Measurements from ENCODE around the gene SPATA6L. TPM values are rescaled to one million over a fixed set of nuclear protein-coding genes. Genes with fewer than 3 reads are reported as not detected.

SPATA6L gene
- polyA plus RNA-seq, 1 of the 3 experiments (the other 2 are of a cell fraction), result 0.44 TPM

DNA sequence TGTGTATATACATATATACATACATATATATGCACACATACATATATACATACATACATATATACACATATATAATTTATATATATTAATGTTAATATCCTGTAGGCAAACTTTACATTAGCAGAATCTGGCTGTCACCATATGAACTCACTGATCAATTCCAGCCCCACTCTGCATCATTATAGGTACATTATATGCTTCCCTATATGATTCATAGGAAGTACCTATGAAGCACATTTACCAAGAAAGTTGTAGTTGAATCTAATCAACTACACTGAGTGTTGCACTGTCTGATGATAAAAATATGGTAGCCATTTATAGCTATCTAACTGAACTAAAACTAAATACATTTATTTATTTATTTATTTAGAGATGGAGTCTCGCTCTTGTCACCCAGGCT, 5.5 kb upstream of the SPATA6L start (continued):
- TF ChIP-seq SIN3A (IDR thresholded peaks at IDR 0.05; ENCODE audit: borderline replicate concordance, low read depth, low read length), result no peak
- no peak for TF ChIP-seq TAF1 (IDR thresholded peaks at IDR 0.05; ENCODE audit: borderline replicate concordance, low read depth, low read length)
- TF ChIP-seq, protein P1, sequence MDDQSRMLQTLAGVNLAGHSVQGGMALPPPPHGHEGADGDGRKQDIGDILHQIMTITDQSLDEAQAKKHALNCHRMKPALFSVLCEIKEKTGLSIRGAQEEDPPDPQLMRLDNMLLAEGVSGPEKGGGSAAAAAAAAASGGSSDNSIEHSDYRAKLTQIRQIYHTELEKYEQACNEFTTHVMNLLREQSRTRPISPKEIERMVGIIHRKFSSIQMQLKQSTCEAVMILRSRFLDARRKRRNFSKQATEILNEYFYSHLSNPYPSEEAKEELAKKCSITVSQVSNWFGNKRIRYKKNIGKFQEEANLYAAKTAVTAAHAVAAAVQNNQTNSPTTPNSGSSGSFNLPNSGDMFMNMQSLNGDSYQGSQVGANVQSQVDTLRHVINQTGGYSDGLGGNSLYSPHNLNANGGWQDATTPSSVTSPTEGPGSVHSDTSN (IDR thresholded peaks at IDR 0.05), result no peak
- TF ChIP-seq EZH2phosphoT487 (IDR thresholded peaks at IDR 0.05; ENCODE audit: borderline replicate concordance, low read depth), result no peak
- TF ChIP-seq GATA2 (CRISPR knock-in tag; IDR thresholded peaks at IDR 0.05), result no peak

DNA sequence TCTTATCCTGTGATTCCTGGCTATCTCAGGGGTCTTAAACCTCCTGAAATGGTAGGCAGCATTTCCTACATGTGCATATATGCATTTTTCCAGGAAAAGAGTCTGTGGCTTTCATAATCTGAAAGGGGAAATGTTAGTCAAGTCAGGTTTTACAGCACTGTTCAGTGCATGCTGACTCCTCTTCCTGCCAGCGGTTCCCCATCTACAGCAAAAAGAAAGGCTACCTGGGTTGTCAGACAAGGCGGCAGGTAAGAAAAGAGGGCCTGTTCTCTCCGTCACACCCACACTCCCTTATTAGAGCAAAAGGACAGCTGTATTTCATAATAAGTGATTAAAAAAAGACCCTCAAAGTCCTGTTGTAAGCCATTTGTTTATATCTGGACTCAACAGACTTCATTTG, 4.3 kb upstream of the SPATA6L start:
- no peak for DNase-seq
- no peaks in the 10 kb centered on the region for H4K20me1 ChIP-seq (ENCODE audit: insufficient read depth)
- TF ChIP-seq, protein P2, sequence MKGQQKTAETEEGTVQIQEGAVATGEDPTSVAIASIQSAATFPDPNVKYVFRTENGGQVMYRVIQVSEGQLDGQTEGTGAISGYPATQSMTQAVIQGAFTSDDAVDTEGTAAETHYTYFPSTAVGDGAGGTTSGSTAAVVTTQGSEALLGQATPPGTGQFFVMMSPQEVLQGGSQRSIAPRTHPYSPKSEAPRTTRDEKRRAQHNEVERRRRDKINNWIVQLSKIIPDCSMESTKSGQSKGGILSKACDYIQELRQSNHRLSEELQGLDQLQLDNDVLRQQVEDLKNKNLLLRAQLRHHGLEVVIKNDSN (IDR thresholded peaks at IDR 0.05; ENCODE audit: borderline replicate concordance, low read depth), result no peak
- TF ChIP-seq JUND (IDR thresholded peaks at IDR 0.05) (no peak), ELF1 (IDR thresholded peaks at IDR 0.05) (no peak), RAD21 (IDR thresholded peaks at IDR 0.05; ENCODE audit: low read length) (no peak), FOXM1 (IDR thresholded peaks at IDR 0.05; ENCODE audit: low read depth) (no peak)
- H3K4me1 ChIP-seq (ENCODE audit: control insufficient read depth in 1 of 2, insufficient read depth in 2 of 2, low read depth in 1 of 2, low read length in 1 of 2), result peaks cover 0 to 5% of the 10 kb centered on the region in 2 experiments; a peak in 3 of 4 replicates
- no peak overlapping the region for H3K4me3 ChIP-seq (ENCODE audit: low read depth in 2 of 2, low read length in 1 of 2)
- H3K9ac ChIP-seq, result no peak overlapping the region
- H3F3A ChIP-seq (replicated peaks; ENCODE audit: insufficient read depth), result no peaks in the 10 kb centered on the region
- CTCF ChIA-PET, result interaction anchor here (1.1 kb wide), 1 partner anchor 92 kb away, joined by 3 read pairs; no protein-coding TSS in a partner anchor
- H3K27me3 ChIP-seq (ENCODE audit: insufficient read depth), result no peaks in the 10 kb centered on the region
- H3K36me3 ChIP-seq (replicated peaks in 1 of 2; ENCODE audit: control insufficient read depth in 1 of 2, insufficient read depth in 2 of 2, low read length in 1 of 2), result no peaks in the 10 kb centered on the region
- no peaks in the 10 kb centered on the region for H3K9me3 ChIP-seq
- H2AFZ ChIP-seq (ENCODE audit: low read depth), result no peak overlapping the region
- WGBS (ENCODE audit: low lambda C conversion rate), result 98% methylated on average over 3 of the region's 3 CpGs
- POLR2A ChIA-PET, result no interaction called here
- no peaks in the 10 kb centered on the region for H3K79me2 ChIP-seq (ENCODE audit: insufficient read depth)
- no peak overlapping the region for H3K27ac ChIP-seq (ENCODE audit: low read depth in 2 of 2, low read length in 1 of 2)
- H3K4me2 ChIP-seq, result no peak overlapping the region
- no peaks in the 10 kb centered on the region for H3K9me2 ChIP-seq

DNA sequence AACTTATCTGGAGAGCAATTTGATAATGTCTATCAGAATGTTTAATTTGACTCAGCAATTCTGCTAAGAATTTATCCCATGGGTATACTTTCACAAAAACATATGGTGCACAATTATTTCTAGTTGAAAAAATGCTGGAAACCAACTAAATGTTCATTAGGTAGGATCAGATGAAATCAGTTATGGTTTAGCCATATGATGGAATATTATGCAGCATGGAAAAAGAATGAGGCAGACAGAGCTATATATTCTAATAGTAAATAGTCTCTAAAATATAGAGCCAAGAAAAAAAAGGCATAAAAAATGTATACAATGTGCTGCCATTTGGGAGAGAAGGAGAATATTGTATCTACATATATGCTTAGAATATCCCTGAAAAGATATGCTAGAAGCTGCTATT, 3.6 kb upstream of the SPATA6L start:
- POLR2A ChIA-PET, result no interaction called here
- CTCF ChIA-PET, result interaction anchor here (1.1 kb wide), 1 partner anchor 93 kb away, joined by 3 read pairs; no protein-coding TSS in a partner anchor
- Histone ChIP-seq H3F3A (replicated peaks; ENCODE audit: insufficient read depth) (no peaks in the 10 kb centered on the region), H3K9me3 (no peaks in the 10 kb centered on the region), H3K27ac (ENCODE audit: low read depth in 2 of 2, low read length in 1 of 2) (no peak overlapping the region), H3K9me2 (no peaks in the 10 kb centered on the region), H3K27me3 (ENCODE audit: insufficient read depth) (no peaks in the 10 kb centered on the region), H2AFZ (ENCODE audit: low read depth) (no peak overlapping the region), H4K20me1 (ENCODE audit: insufficient read depth) (no peaks in the 10 kb centered on the region), H3K79me2 (ENCODE audit: insufficient read depth) (no peaks in the 10 kb centered on the region), H3K4me1 (ENCODE audit: control insufficient read depth in 1 of 2, insufficient read depth in 2 of 2, low read depth in 1 of 2, low read length in 1 of 2) (peaks cover 0 to 11% of the 10 kb centered on the region in 2 experiments; a peak in 3 of 4 replicates), H3K4me2 (no peak overlapping the region), H3K4me3 (ENCODE audit: low read depth in 2 of 2, low read length in 1 of 2) (no peak overlapping the region), H3K9ac (no peak overlapping the region), H3K36me3 (replicated peaks in 1 of 2; ENCODE audit: control insufficient read depth in 1 of 2, insufficient read depth in 2 of 2, low read length in 1 of 2) (no peaks in the 10 kb centered on the region)
- DNase-seq, result no peak
- TF ChIP-seq, protein P3, sequence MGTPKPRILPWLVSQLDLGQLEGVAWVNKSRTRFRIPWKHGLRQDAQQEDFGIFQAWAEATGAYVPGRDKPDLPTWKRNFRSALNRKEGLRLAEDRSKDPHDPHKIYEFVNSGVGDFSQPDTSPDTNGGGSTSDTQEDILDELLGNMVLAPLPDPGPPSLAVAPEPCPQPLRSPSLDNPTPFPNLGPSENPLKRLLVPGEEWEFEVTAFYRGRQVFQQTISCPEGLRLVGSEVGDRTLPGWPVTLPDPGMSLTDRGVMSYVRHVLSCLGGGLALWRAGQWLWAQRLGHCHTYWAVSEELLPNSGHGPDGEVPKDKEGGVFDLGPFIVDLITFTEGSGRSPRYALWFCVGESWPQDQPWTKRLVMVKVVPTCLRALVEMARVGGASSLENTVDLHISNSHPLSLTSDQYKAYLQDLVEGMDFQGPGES (IDR thresholded peaks at IDR 0.05; ENCODE audit: low read depth, low read length), result no peak
- TF ChIP-seq FOXJ3 (CRISPR knock-in tag; IDR thresholded peaks at IDR 0.05), result no peak
- no peak for TF ChIP-seq TCF12 (IDR thresholded peaks at IDR 0.05)
- TF ChIP-seq RCOR1 (IDR thresholded peaks at IDR 0.05; ENCODE audit: low read length), result no peak
- no peak for TF ChIP-seq MEF2A (IDR thresholded peaks at IDR 0.05; ENCODE audit: borderline replicate concordance, low read depth)
- no peak for TF ChIP-seq TEAD4 (IDR thresholded peaks at IDR 0.05; ENCODE audit: borderline replicate concordance, insufficient read depth)
- TF ChIP-seq, protein P4, sequence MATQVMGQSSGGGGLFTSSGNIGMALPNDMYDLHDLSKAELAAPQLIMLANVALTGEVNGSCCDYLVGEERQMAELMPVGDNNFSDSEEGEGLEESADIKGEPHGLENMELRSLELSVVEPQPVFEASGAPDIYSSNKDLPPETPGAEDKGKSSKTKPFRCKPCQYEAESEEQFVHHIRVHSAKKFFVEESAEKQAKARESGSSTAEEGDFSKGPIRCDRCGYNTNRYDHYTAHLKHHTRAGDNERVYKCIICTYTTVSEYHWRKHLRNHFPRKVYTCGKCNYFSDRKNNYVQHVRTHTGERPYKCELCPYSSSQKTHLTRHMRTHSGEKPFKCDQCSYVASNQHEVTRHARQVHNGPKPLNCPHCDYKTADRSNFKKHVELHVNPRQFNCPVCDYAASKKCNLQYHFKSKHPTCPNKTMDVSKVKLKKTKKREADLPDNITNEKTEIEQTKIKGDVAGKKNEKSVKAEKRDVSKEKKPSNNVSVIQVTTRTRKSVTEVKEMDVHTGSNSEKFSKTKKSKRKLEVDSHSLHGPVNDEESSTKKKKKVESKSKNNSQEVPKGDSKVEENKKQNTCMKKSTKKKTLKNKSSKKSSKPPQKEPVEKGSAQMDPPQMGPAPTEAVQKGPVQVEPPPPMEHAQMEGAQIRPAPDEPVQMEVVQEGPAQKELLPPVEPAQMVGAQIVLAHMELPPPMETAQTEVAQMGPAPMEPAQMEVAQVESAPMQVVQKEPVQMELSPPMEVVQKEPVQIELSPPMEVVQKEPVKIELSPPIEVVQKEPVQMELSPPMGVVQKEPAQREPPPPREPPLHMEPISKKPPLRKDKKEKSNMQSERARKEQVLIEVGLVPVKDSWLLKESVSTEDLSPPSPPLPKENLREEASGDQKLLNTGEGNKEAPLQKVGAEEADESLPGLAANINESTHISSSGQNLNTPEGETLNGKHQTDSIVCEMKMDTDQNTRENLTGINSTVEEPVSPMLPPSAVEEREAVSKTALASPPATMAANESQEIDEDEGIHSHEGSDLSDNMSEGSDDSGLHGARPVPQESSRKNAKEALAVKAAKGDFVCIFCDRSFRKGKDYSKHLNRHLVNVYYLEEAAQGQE (IDR thresholded peaks at IDR 0.05; ENCODE audit: low read depth, low read length), result no peak
- no peak for TF ChIP-seq ELF1 (IDR thresholded peaks at IDR 0.05)
- TF ChIP-seq JUND (IDR thresholded peaks at IDR 0.05), result no peak
- no peak for TF ChIP-seq NRF1 (IDR thresholded peaks at IDR 0.05; ENCODE audit: low read depth, low read length)
- TF ChIP-seq RXRA (IDR thresholded peaks at IDR 0.05; ENCODE audit: borderline replicate concordance, low read depth), result no peak
- no peak for TF ChIP-seq CHD2 (IDR thresholded peaks at IDR 0.05; ENCODE audit: low read length, partially characterized antibody)

All from SK-N-SH (cell line).